HK-2 (cell line): Measurements from ENCODE around the gene THAP6.
A peak's percentile ranks its signal among the peaks of the same experiment; 100 is the strongest.
"Not testable (repeated sequence)": the region's sequence is repeated elsewhere in the genome, so short reads cannot be mapped to it uniquely, and the experiment has no call there.

Source experiments
- DNase-seq: peaks from one replicate; pipeline ENCODE4 v3.0.0-alpha.2; 2018; ENCODE audit not compliant: unreplicated experiment

The THAP6 gene, protein sequence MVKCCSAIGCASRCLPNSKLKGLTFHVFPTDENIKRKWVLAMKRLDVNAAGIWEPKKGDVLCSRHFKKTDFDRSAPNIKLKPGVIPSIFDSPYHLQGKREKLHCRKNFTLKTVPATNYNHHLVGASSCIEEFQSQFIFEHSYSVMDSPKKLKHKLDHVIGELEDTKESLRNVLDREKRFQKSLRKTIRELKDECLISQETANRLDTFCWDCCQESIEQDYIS

DNA sequence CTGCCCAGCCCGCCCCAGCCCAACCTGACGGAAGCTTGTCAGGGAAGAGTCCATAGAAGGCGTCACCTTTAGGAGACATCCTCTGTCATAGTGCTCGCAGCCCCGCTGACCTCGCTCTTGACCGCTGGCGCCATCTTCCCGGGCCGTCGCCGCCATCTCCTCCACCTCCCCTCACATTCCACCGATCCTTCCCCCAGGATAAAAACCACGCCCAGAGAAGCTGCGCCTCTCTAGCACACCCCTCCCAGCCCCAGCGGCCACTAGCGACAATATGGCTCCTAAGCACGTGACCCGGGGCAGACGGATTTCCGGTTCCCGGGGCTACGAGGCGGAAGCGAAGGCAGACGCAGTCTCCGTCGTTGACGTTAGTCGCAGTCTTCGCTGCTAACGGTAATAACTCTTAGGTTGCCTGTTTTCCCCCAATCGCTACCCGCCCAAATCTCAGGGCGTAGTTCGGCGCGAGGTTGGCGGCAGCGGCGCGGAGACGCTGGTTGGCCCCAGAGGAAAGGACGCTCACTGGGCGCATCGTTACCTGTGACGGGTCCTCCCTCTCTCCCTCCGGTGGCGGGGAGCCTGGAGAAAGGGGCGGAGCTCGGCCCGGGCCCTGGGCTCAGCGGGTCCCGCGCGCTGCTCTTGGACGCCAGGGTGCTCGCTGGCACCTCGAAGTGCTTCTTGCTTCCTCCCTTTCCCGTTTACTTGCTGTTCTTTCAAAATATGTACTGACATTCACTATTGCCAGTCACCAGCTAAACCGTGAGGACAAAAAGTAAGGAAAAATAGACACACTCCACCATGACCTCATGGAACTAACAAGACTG is at the start of gene THAP6, which contains the start of gene RCHY1:
THAP6 (plus strand) TSS at position 343 of the 818 bp plus-strand sequence. CDS start 980 bp downstream, outside the sequence.
RCHY1 (minus strand) TSS at position 273 of the 818 bp plus-strand sequence; CDS start at position 156, 117 bp downstream.
- peak; percentile 95 for DNase-seq

DNA sequence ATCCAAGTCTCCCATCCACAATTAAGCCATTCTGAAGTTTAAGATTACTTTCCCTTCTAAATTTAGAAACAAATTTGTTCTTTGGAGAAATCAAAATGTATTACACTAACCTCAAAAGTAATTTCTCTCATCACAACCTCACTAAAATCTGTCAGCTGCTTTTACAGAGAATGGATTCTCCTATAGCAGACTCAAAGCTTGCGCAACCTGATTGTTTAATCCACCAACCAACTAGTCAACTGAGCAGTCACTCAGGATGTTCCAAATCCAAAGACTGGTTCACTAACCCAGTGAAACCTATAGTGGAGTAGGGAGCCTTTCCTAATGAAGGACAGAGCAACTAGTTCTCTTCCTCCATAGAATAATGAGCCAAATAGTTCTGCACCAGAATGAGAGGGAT is 44.4 kb upstream of the THAP6 start:
- DNase-seq, result no peak

DNA sequence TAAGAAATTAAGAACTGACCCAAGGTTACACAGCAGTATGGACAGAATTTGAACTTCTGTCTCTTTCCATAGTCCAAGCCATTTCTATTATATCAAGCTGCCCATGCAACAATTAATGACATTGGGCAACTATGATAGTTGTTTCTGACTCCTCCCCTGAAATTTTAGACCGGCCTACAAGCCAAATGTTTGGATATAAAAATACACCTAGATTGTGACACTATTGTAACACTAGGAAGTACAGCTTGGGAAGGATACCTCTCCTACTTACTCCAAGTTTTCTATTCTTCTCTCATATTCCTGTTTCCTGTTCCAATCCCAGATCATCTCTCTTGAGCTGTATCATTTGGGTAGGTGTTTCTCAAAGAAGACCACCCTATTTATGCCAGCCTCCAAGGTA is 43.5 kb upstream of the THAP6 start:
- no peak for DNase-seq

DNA sequence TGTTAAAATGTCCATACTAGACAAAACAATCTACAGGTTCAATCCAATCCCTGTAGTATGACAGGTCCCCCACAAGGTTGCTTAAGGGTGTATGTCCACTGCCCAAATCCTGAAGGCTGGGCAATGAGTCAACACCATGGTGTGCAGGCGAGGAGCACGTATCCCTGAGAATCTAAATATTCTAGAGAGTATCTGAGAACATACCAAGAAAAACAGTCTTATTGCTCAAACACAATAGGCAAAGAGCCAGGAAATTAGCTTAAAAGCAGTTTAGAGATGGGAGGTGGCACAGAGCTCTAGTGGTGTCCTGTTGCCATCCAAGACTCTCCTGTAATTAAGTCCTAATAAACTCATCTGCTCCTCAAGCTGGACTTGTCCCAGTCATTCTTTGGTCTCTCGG is 37.1 kb upstream of the THAP6 start:
- no peak for DNase-seq

DNA sequence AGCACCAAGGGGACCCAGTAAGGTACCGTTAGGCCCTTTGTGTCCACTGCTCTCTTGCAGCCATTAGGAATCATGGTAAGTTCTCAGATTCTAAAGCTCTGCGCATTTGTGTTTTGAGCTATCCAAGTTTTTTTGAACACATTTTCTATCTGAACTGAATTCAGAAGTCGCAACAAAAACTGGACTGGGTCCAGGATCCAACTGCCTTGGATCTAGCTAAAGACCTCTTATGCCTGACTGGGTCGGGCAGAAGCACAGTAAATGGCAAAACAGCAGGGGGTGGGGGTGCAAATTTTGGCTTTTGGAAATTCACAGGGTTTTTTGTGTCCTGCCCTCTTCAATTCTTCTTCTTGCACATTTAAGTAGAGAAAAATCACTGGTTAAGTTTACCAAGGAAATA is 30.1 kb upstream of the THAP6 start:
- no peak for DNase-seq

DNA sequence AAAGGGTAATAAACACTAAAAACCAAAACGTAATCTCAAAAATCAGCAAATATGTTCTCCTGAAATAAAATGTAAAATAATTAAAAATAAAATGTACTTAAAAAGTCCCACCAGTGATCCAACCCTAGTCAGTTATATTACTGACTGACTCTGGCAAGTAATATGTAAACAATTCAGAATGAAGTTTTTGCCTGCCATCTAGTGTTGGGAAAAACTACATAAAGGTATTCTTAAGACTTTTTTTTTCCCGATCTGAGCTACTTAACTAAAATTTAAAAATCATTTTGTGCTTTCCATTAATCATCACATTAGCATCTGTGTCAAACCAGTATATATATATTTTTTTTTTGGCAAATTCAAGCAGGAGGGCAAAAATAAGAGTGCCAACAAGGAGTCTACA is 24.1 kb upstream of the THAP6 start:
- no peak for DNase-seq

DNA sequence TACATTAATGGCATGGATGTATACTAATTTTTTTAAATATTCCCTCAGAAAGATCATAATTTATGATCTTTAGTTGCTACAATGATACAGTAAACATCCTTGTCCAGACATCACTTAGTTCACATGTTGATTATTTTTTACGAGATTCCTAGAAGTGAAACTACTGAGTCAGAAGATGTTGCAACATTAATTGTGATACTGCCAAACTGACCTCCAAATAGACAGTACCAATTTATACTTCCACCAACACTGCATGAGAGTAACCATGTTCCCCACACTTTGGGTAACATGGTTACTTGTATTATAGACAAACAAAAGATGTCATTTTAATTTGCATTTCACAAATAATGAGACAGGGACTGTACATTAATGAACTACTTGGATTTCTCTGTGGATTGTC is 19.7 kb upstream of the THAP6 start:
- DNase-seq, result no peak

DNA sequence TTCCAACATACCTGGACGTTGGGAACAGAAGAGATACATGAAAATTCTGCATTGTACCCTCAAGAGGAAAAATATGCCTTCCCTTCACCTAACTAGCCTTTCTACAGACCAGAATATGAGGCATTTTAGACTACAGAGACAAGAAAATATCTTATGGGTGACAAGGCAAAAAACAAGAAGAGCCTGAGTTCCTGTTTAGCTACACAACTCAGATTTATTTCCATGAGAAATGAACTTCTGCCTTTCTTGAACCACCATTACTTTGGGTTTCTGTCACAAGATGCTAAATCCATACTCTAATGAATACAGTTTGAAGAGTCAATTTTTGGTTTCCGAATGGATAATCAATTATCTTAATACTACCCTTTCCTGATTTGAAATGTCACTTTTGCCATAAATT is 18.8 kb upstream of the THAP6 start:
- no peak for DNase-seq

DNA sequence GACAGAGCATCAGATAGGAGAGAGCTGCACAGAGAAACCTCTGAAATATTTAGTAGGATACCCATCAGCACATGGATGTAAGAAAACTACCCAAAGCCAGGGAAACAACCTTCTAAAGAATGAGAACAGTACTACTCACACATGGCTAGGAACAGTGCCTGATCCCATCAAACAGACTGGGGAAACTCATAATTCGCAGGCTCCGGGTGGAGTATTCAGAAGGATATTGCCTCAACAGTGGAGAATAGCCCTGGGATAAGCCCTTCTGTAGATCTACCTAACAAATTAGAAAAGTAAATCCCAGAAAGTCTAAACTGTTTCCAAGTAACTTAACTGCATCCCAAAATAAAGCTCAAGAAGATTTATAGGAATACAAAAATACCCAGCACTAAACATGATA is 17.9 kb upstream of the THAP6 start:
- DNase-seq, result no peak

DNA sequence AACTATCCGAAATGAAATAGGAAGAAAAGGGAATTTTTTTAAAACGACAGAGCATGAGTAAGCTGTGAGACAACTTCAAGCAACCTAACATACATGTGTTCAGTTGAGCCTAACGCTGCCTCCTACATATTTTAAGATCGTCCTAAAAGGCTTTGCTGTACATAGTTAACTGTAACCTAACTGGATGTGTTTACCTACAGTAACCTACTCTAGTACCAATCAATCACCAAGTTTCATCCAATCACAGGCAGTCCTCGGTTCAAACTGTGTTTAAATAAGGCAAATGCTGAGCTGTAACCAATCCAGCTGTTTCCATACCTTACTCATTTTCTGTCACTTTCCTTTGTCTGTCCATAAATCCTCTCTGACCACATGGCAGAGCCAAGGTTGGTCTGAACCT is 17.1 kb upstream of the THAP6 start:
- DNase-seq, result no peak

DNA sequence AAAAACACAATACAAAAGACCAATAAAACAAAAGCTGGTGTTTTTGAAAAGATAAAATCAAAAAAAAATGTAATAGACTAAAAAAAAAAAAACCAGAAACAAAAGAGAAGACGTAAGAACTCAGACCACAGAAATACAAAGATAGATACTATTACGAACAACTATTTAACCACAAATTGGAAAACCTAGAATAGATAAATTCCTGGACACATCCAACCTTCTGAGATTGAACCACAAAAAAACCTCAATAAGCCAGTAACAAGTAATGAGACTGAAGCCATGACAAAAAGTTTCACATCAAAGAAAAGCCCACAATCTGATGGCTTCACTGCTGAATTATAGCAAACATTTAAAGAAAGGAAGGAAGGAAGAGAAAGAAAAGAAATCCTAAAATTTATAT is 16.2 kb upstream of the THAP6 start:
- DNase-seq, result no peak

DNA sequence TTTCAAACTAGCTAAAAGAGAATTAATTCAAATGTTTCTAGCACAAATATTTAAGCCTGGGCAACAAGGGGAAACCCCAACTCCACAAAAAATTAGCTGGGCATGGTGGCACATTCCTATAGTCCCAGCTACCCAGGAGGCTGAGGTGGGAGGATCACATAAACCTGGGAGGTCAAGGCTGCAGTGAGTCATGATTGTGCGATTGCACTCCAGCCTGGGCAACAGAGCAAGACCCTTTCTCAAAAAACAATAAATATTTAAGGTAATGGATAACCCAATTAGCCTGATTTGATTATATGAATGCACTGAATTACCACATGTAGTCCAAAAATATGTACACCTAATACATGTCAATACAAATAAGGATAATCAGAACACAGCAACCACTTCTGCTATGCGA is 14.4 kb upstream of the THAP6 start:
- DNase-seq, result no peak

DNA sequence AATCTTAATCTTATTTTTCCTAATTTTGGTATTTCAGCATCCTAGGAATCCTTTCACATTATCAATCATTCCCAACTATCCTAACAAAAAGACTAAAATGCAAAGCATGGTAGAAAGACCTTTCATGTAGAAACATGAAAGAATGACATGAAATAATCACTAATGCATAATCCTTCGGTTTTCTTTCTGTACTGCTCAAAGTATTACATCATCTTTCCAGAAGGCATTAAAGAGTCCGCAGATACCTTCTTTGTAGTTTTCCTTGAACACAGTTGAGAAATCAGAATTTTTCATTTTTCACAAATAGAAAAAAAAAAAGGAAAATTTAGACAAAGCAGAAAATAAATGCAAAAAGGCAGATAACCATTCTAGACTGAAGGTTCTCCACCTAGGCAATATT is 11.6 kb upstream of the THAP6 start:
- DNase-seq, result no peak

DNA sequence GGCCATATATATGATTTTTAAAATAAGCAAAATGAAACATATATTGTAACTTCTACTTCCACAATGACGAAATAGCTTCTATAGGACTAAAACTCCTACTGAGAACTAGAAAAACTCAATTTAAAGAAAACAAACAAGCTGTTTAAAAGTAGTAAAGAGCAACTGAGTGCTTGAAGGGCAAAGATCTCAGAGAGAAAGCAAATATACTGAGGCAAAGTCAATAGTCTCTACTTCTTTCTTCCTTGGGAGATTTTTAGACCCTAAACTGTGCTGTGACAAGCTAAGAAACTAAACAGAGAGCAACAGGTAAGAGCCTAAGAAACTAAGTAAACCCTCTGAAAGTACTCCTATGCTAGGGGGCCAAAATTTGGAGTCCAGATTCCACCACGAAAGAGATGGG is 8.6 kb upstream of the THAP6 start:
- DNase-seq, result no peak

DNA sequence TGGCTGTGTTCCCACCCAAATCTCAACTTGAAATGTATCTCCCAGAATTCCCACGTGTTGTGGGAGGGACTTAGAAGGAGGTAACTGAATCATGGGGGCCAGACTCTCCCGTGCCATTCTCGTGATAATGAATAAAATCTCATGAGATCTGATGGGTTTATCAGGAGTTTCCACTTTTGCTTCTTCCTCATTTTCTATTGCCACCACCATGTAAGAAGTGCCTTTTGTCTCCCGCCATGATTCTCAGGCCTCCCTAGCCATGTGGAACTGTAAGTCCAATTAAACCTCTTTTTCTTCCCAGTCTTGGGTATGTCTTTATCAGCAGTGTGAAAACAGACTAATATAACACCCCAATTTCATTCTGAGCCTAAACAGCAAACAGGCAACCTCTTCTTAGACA is 4.7 kb upstream of the THAP6 start:
- not testable (repeated sequence) for DNase-seq

DNA sequence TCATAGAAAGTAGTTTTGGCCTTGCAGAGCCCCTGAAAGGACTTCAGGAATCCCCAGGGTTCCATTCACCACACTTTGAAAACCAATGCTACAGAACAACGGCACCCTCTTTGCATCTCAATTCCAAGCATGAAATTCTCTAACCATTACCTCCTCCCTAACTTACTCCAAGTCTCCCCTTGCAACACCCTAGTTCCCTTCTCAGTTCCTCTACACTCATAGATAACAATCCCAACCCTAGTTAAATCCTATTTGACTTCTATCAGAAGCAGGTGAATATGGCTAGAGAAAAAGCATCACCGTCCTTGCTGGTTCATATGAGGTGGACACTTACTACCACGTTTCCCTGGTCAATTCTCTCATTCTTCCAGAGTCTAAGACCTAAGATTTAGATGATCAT is 2.4 kb upstream of the THAP6 start:
- no peak for DNase-seq

DNA sequence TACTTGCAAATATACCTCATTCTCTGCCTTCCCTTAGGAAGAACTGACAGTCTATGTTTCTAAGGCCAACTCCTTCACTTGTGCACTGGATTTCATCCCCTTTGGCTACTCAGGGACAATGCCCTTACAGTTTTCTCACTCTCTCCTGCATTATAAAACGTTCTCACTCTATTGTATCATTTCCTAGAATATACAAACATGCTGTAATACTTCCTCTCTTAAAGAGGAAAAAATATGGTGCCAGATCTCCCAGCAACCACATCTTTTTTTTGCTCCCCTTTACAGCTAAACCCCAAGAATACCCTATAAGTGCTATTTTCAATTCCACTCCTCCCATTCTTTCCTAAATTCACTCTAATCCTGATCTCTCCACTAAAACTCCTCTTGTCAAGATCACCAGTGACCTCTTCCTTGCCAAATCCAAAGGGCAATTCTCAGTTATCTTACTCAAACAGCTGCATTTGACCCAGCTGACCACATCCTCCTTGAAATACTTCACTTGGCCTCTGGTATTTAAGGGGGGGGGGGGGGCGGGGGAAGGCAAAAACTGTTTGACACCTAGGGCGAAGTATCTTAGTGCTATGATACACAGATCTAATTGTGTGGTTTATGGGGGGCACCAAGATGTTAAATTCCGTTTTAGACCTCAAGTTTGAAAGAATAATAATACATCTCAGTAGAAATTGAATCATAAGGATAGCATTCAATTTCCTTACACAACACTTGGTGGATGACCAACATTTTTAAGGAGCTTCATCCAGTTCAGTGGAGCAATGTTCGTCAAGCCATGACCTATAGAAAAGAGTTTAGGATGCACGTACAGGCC is 1.7 kb upstream of the THAP6 start:
- DNase-seq, result peak; percentile 35

DNA sequence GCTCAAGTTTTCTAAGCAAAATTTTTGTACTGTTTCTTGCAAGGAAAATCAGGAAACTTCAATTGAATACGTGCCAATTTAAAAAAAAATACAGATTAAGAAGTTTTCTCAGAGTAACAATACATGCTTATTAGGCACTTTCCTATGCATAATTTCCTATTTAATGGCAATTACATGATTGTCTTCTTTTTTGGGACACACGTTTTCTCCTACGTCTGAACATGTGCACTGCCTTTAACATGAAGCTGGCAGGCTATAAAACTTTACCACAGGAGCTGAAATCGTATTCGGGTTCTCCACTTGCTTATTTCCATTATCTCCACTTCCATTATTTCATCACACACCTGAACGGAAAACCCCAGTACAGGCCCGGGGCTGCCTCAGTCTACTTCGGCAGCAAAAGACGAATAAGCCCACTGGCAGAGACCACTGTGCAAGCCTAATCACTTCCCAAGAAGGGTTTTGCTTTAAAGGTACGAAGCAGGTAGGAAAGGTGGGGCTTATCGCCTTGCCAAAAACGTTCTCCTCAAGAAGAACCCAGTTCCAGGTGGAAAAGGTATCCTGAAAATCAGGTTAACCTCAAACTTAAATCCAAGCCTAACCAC is 645 bp upstream of the THAP6 start:
- DNase-seq, result no peak

DNA sequence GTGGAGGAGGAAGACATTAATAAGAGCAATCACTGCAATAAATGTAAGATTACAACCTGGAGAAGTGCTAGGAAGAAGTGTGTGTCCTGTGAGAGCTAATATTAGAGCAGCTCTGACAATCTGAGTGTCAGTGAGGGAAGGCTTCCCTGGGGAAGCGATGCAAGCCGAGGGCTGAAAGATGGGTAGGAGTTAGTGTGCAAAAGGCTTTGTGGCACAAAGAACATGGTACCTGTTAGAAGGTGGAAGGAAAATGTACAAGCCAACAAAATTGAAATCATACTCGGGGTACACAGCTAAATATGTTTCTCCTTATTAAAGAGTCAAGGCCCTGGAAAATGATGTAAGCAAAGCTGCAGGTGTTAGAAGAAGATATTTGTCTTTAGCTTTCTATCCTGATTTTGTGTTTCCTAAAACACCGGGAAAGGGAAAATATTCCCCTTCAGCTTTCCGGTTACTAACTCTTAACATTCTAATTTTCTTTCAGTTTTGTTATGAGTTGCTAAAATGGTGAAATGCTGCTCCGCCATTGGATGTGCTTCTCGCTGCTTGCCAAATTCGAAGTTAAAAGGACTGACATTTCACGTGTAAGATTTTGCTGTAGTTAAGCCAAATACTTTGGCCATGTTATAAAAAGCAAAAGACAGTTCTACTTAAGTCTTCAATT is 808 bp downstream of the THAP6 start:
- DNase-seq, result no peak

DNA sequence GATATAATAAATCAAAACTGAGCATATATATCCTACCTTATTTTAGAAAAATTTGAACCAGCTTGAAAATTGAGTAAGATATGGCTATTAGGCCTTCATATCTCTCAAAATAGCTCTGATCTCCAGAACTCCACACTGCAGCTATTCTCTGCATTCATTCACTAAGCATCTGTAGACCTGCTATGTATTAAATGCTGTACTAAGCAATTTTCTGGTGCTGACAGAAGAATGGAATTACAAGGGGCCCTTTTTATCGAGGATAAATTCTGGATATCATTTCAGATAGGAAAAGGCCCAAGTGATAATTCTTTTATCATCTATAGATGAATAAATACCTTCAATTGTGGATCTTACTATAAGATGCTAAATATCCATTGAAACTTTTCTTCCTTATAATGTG is 1.9 kb downstream of the THAP6 start:
- DNase-seq, result no peak

DNA sequence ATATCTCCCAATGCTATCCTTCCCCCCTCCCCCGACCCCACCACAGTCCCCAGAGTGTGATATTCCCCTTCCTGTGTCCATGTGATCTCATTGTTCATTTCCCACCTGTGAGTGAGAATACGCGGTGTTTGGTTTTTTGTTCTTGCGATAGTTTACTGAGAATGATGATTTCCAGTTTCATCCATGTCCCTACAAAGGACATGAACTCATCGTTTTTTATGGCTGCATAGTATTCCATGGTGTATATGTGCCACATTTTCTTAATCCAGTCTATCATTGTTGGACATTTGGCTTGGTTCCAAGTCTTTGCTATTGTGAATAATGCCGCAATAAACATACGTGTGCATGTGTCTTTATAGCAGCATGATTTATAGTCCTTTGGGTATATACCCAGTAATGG is 5.2 kb downstream of the THAP6 start:
- DNase-seq, result not testable (repeated sequence)

DNA sequence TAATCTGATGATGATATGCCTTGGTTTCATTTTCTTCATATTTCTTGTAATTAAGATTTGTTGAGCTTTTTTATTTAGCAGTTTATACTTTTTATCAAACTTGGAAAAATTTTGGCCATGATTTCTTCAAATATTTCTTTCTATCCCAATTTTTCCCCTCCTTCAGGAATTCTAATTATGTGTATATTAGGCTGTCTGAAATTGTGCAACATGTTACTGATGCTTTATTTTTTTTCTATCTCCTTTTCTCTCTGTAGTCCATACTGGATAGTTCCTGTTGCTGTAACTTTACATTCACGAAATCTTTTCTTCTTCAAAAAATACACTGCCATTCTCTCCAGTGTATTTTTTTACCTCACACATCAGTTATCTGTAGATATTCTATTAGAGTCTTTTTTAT is 10.8 kb downstream of the THAP6 start:
- no peak for DNase-seq
